ENCODE results near the gene CDT1. TPM values are rescaled to one million over a fixed set of nuclear protein-coding genes. Genes with fewer than 3 reads are reported as not detected.

The CDT1 gene
- total RNA-seq, 4 donors from 2014 or later, result 4.7 to 25.7 (median 10.7) TPM

DNA sequence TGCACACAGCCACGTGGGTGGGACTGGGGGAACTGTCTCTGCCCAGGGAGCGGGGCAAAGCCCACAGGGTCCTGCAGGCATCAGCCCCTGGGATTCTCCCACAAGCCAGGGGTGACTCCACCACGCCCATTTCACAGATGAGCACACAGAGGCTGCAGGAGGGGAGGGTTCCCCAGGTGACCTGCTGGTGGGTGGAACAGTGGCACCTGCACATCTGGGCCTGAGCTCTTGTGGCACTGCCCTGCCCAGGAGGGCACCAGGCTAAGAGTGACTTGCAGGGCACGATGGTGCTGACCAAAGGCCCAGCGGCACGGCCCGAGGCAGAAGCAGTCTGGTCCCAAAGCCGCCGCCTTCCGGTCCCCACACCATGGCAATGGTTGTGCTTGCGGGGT lies 42.5 kb upstream of the CDT1 start:
- no peak for TF ChIP-seq EP300 (IDR thresholded peaks at IDR 0.05)
- no peak for TF ChIP-seq POLR2A (IDR thresholded peaks at IDR 0.05)
- TF ChIP-seq, protein P1, sequence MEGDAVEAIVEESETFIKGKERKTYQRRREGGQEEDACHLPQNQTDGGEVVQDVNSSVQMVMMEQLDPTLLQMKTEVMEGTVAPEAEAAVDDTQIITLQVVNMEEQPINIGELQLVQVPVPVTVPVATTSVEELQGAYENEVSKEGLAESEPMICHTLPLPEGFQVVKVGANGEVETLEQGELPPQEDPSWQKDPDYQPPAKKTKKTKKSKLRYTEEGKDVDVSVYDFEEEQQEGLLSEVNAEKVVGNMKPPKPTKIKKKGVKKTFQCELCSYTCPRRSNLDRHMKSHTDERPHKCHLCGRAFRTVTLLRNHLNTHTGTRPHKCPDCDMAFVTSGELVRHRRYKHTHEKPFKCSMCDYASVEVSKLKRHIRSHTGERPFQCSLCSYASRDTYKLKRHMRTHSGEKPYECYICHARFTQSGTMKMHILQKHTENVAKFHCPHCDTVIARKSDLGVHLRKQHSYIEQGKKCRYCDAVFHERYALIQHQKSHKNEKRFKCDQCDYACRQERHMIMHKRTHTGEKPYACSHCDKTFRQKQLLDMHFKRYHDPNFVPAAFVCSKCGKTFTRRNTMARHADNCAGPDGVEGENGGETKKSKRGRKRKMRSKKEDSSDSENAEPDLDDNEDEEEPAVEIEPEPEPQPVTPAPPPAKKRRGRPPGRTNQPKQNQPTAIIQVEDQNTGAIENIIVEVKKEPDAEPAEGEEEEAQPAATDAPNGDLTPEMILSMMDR (IDR thresholded peaks at IDR 0.05), result no peak
- H3K36me3 ChIP-seq, result peaks cover 5% of the 10 kb centered on the region
- no peaks in the 10 kb centered on the region for H3K27me3 ChIP-seq
- DNase-seq (ENCODE audit: low spot score in 2 of 2), result no peak
- no peak overlapping the region for H3K4me3 ChIP-seq
- H3K9me3 ChIP-seq, result no peaks in the 10 kb centered on the region
- H3K4me1 ChIP-seq, result peaks cover 63% of the 10 kb centered on the region
- no CpG with 5 or more reads among the region's 11 CpGs for WGBS
- H3K27ac ChIP-seq, result no peak overlapping the region

DNA sequence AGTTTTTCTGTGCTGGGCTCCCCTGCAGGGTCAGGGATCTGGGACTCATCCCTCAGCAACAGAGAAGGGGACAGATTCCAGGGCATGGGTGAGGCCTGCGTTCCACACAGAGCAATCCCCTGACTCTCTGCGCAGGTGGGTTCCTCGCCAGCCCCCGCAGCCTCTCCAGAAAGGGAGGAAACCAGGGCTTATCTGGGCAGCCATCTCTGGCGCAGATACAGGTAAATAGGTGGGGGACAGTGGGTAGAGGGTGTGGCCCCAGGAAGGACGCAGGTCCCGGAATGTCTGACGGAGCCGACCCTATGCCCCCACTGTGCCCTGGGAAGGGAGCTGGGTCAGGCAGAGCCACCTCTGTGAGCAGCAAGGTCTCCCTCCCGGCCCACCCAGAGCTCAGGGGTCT lies 41.8 kb upstream of the CDT1 start:
- peaks cover 63% of the 10 kb centered on the region for H3K4me1 ChIP-seq

DNA sequence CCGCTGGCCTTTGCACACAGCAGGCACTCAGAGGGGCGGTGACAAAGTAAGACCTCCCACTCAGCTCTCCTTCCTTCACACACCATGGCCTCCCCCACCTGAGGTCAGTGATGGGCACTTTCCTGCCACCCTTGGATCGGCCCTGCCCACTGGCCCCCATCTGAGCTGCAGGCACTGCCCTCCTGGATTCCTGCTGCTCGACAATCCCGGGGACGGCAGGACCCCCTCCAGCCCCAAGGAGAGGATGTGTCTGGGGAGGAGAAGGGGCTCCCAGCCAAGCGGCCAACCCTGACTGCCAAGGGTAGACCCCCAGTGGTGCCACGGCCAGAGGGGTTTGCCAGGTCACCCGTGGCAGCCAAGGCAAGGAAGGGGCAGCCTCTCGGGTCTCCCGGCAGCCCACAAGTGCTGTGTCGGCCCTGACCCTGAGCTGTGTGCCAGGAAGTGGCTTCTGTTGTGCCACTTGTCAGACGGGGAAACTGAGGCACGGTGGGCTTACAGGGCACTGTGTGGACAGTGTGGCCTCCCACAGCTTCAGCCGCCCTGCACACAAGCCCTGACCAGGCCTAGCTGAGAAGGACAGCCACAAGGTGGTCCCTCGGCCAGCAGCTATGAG lies 41.2 kb upstream of the CDT1 start:
- Histone ChIP-seq H3K4me1 (peaks cover 68% of the 10 kb centered on the region), H3K4me3 (no peak overlapping the region)

More for the DNA sequence above, 41.8 kb upstream of the CDT1 start:
- no peaks in the 10 kb centered on the region for H3K9me3 ChIP-seq
- 51% methylated on average over 7 of the region's 10 CpGs for WGBS
- TF ChIP-seq, protein P1 (IDR thresholded peaks at IDR 0.05), result no peak
- no peak for TF ChIP-seq POLR2A (IDR thresholded peaks at IDR 0.05)
- TF ChIP-seq POLR2AphosphoS5 (IDR thresholded peaks at IDR 0.05), result no peak
- TF ChIP-seq EP300 (IDR thresholded peaks at IDR 0.05), result no peak
- H3K36me3 ChIP-seq, result peaks cover 5% of the 10 kb centered on the region
- no peak overlapping the region for H3K27ac ChIP-seq
- H3K27me3 ChIP-seq, result no peaks in the 10 kb centered on the region
- H3K4me3 ChIP-seq, result no peak overlapping the region
- no peak for DNase-seq (ENCODE audit: low spot score in 2 of 2)

DNA sequence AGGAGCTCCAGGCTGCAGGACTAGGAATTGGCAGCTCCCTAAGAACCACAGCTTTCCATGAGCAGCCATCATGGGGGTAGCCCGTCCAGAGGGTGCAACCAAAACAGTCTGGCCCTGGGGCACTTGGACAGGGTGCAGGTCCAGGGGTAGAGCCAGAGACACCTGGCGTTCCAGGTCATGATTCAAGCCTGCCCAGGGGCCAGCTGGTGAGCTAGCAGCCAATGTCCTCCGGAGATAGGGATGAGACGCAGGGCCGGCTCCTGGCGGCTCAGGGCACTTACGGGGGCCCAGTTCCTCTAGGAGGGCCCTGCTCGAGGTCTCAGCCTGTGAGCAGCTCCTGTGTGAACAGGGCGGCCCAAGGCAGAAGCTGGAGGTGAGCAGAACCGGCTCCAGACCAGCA lies 40.6 kb upstream of the CDT1 start:
- Histone ChIP-seq H3K27ac (no peak overlapping the region), H3K27me3 (no peaks in the 10 kb centered on the region), H3K4me1 (peaks cover 74% of the 10 kb centered on the region), H3K36me3 (peaks cover 5% of the 10 kb centered on the region), H3K9me3 (no peaks in the 10 kb centered on the region), H3K4me3 (no peak overlapping the region)
- TF ChIP-seq POLR2AphosphoS5 (IDR thresholded peaks at IDR 0.05) (no peak), POLR2A (IDR thresholded peaks at IDR 0.05) (no peak), EP300 (IDR thresholded peaks at IDR 0.05) (no peak)
- TF ChIP-seq, protein P1 (IDR thresholded peaks at IDR 0.05), result no peak
- DNase-seq (ENCODE audit: low spot score in 2 of 2), result no peak
- WGBS, result 48% methylated on average over 4 of the region's 10 CpGs

More for the DNA sequence above, 41.2 kb upstream of the CDT1 start:
- Histone ChIP-seq H3K9me3 (no peaks in the 10 kb centered on the region), H3K27ac (no peak overlapping the region), H3K36me3 (peaks cover 5% of the 10 kb centered on the region), H3K27me3 (no peaks in the 10 kb centered on the region)
- no peak for DNase-seq (ENCODE audit: low spot score in 2 of 2)
- 74% methylated on average over 10 of the region's 16 CpGs for WGBS
- TF ChIP-seq POLR2A (IDR thresholded peaks at IDR 0.05), result no peak
- TF ChIP-seq POLR2AphosphoS5 (IDR thresholded peaks at IDR 0.05), result no peak
- no peak for TF ChIP-seq EP300 (IDR thresholded peaks at IDR 0.05)
- TF ChIP-seq, protein P1 (IDR thresholded peaks at IDR 0.05), result no peak

DNA sequence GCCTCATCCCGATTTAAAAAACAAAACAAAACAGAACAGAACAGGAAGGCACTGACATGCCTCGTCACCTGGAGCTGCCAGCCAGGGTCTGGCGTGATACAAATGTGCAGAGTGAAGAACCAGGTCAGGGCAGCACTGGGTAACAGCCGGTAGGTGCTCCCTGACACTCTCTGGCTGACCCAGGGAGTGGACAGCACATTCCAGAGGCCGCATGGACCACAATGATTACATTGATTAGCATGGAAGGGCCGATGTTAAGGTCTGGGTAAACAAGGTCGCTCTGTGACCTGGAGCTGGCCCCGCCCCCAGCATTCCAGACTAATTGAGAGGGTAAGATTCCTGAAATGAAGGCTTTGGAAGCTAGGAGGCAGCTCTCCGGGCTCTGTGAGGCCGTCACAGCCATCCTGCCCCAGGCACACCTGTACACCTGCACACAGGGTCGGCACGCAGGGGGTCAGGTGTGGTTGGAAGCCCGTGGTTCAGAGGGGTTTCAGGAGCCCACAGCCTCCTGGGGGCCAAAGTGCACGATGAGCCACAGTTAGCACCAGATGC lies 40.0 kb upstream of the CDT1 start:
- DNase-seq (ENCODE audit: low spot score in 2 of 2), result no peak
- WGBS, result 51% methylated on average over 12 of the region's 14 CpGs
- TF ChIP-seq POLR2A (IDR thresholded peaks at IDR 0.05), result no peak
- TF ChIP-seq POLR2AphosphoS5 (IDR thresholded peaks at IDR 0.05), result no peak
- TF ChIP-seq EP300 (IDR thresholded peaks at IDR 0.05), result no peak
- TF ChIP-seq, protein P1 (IDR thresholded peaks at IDR 0.05), result no peak
- no peak overlapping the region for H3K4me3 ChIP-seq
- H3K27ac ChIP-seq, result no peak overlapping the region
- peaks cover 5% of the 10 kb centered on the region for H3K36me3 ChIP-seq
- peaks cover 81% of the 10 kb centered on the region for H3K4me1 ChIP-seq
- H3K9me3 ChIP-seq, result no peaks in the 10 kb centered on the region
- no peaks in the 10 kb centered on the region for H3K27me3 ChIP-seq
